Hematopoietic multipotent progenitor cell treated with erythropoietin and hydrocortisone succinate and interleukin-3 and kit ligand, for 6 days (in vitro differentiated cells): ENCODE results near the gene TSHR.

Experiments
- DNase-seq: peaks from one replicate; pipeline ENCODE4 v3.0.0-alpha.2; 2015

TSHR gene

GRCh38 chr14:81144824-81145603 lies 189.6 kb downstream of the TSHR start:
- DNase-seq, result no peak

- no peak for DNase-seq
These were observed 191.9 kb downstream of the TSHR start for GRCh38 chr14:81147140-81147897.

GRCh38 chr14:81148635-81149034 lies 193.2 kb downstream of the TSHR start:
- no peak for DNase-seq

GRCh38 chr14:81153187-81153586 lies 197.8 kb downstream of the TSHR start:
- DNase-seq, result no peak

GRCh38 chr14:81157431-81157830 lies 202.0 kb downstream of the TSHR start:
- no peak for DNase-seq

GRCh38 chr14:81161088-81161487 lies 205.7 kb downstream of the TSHR start:
- DNase-seq, result no peak

GRCh38 chr14:81161749-81162148 lies 206.3 kb downstream of the TSHR start:
- DNase-seq, result no peak

- peak; percentile 91 for DNase-seq
These were observed 207.5 kb downstream of the TSHR start for GRCh38 chr14:81162941-81163340.

GRCh38 chr14:81164167-81164774 lies 208.8 kb downstream of the TSHR start:
- peak; percentile 87 for DNase-seq

- peak; percentile 37 for DNase-seq
These were observed 209.8 kb downstream of the TSHR start for GRCh38 chr14:81165188-81165587.

- no peak for DNase-seq
These were observed 210.7 kb downstream of the TSHR start for GRCh38 chr14:81166121-81166520.

- DNase-seq, result no peak
These were observed 213.8 kb downstream of the TSHR start for GRCh38 chr14:81169267-81169666.

- peak; percentile 72 for DNase-seq
These were observed 214.3 kb downstream of the TSHR start for GRCh38 chr14:81169711-81170103.

- peak; percentile 97 for DNase-seq
These were observed 214.8 kb downstream of the TSHR start for GRCh38 chr14:81170104-81170828.

GRCh38 chr14:81170829-81171195 lies 215.4 kb downstream of the TSHR start:
- no peak for DNase-seq

GRCh38 chr14:81172353-81172752 lies 216.9 kb downstream of the TSHR start:
- DNase-seq, result no peak

- DNase-seq, result no peak
These were observed 217.5 kb downstream of the TSHR start for GRCh38 chr14:81172881-81173280.

- peak; percentile 71 for DNase-seq
These were observed 220.8 kb downstream of the TSHR start for GRCh38 chr14:81176241-81176640.

GRCh38 chr14:81177225-81177624 lies 221.8 kb downstream of the TSHR start:
- no peak for DNase-seq

GRCh38 chr14:81178063-81178462 lies 222.6 kb downstream of the TSHR start:
- no peak for DNase-seq

- no peak for DNase-seq
These were observed 224.2 kb downstream of the TSHR start for GRCh38 chr14:81179631-81180030.

GRCh38 chr14:81187832-81188522 lies 232.6 kb downstream of the TSHR start:
- DNase-seq, result no peak

- DNase-seq, result no peak
These were observed 237.2 kb downstream of the TSHR start for GRCh38 chr14:81192594-81192993.
